ENCODE data around the gene PLSCR5. TPM values are rescaled to one million over a fixed set of nuclear protein-coding genes. Genes with fewer than 3 reads are reported as not detected.

The PLSCR5 gene, protein sequence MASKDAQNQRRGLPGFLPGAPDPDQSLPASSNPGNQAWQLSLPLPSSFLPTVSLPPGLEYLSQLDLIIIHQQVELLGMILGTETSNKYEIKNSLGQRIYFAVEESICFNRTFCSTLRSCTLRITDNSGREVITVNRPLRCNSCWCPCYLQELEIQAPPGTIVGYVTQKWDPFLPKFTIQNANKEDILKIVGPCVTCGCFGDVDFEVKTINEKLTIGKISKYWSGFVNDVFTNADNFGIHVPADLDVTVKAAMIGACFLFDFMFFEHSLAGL
- 0.35 TPM for polyA plus RNA-seq (2013, experiment 1 of 2)
- polyA plus RNA-seq (2013, experiment 2 of 2): not detected

DNA sequence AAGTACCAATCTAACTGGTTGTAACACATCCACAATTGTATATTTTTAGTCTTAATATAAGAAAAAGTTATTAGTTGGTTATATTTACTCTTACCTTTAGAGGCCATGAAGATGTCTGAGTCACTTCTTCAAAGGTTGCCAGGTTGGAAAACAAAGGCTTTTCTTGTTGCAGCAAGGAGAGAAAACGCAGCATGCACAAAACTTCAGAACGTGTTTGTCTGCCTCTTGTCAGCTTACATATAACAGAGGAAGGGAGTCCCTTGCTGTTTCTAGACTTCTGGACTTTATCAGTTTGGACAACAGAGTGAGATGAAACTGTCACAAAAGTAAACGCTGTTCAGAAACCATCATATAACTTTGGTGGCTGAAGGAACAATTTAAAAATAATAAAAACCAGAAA is at the start of gene PLSCR5:
PLSCR5 (minus strand) TSS at position 241 of the 400 bp plus-strand sequence; CDS start at position 107, 134 bp downstream.
- Histone ChIP-seq H3K9me3 (ENCODE audit: insufficient read depth, low read depth, low read length) (no peaks in the 10 kb centered on the region), H3K4me1 (ENCODE audit: insufficient read depth, low read length) (no peaks in the 10 kb centered on the region; the same call in 1 of the 2 replicates), H3K27ac (ENCODE audit: low read depth, low read length) (no peak within 1 kb of the TSS), H3K4me3 (ENCODE audit: low read length) (no peak within 1 kb of the TSS), H3K9ac (ENCODE audit: low read depth, low read length) (no peak within 1 kb of the TSS), H3K27me3 (ENCODE audit: insufficient read depth, low read length) (no peaks in the 10 kb centered on the region), H3K36me3 (ENCODE audit: insufficient read depth, low read length) (no peaks in the 10 kb centered on the region)
- 89% methylated on average over 3 of the region's 3 CpGs for WGBS

DNA sequence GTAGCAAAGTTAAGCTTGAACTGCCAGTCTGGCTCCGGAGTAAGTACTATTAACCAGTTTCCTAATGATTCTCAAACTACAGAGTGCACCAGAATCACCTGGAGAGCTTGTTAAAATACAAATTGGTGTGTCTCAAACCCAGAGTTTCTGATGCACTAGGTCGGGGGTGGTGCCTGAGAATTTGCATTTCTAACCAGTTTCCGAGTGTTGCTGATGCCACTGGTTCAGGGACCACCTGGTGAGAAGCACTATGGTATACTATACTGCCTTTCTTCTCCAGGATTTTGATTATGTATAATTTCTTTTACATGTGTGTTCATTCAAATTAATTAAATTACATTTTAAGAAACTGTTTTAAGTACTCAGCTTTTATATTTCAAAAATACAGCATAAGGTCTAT is 48.8 kb upstream of the PLSCR5 start:
- peaks cover 23% of the 10 kb centered on the region; the same call in 1 of the 2 replicates for H3K4me1 ChIP-seq (ENCODE audit: insufficient read depth, low read length)
- H3K4me3 ChIP-seq (ENCODE audit: low read length): no peak overlapping the region
- H3K27ac ChIP-seq (ENCODE audit: low read depth, low read length): peak overlapping the region; percentile 21; the same call in 1 of the 2 replicates
- WGBS: 41% methylated on average over 3 of the region's 3 CpGs
- no peaks in the 10 kb centered on the region for H3K27me3 ChIP-seq (ENCODE audit: insufficient read depth, low read length)
- H3K36me3 ChIP-seq (ENCODE audit: insufficient read depth, low read length): no peaks in the 10 kb centered on the region
- H3K9me3 ChIP-seq (ENCODE audit: insufficient read depth, low read depth, low read length): no peaks in the 10 kb centered on the region
- no peak overlapping the region for H3K9ac ChIP-seq (ENCODE audit: low read depth, low read length)

DNA sequence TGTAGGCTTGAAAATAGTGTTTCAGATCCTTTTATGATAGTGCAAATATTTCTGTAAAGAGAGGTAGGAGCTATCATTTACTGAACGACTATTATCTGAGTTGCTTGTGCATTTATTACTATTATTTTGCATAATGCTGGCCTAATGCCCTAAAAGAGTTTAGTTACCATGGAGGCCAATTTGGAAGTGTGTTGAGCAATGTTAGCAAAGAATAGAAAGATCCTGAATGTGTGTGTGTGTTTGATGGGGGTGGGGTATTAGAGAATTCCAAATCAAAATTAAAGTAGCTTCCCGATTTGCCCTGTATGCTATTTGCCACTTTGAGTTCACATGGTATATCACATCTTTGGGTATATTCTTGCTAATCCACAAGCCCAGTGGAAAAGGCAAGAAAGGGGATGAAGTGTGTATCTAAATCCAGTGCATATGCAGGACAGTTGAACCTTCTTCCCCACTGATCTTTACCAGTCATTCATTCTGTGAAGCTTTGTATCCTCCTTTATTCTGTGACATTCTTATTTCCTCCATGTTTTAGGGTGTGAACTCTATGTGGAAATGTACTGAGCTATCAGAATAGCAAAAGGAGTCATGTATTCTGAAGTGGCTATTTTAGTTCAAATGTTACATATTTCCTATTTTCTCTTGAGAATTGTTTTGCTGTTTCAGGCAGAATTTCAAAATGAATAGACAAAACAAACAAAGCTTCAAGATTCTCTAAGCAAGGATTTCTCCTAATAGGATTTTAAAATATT is 45.7 kb upstream of the PLSCR5 start:
- H3K9me3 ChIP-seq (ENCODE audit: insufficient read depth, low read depth, low read length): no peaks in the 10 kb centered on the region
- H3K4me3 ChIP-seq (ENCODE audit: low read length): no peak overlapping the region
- peaks cover 23% of the 10 kb centered on the region; the same call in 1 of the 2 replicates for H3K4me1 ChIP-seq (ENCODE audit: insufficient read depth, low read length)
- no peak overlapping the region for H3K27ac ChIP-seq (ENCODE audit: low read depth, low read length)
- H3K36me3 ChIP-seq (ENCODE audit: insufficient read depth, low read length): no peaks in the 10 kb centered on the region
- no peaks in the 10 kb centered on the region for H3K27me3 ChIP-seq (ENCODE audit: insufficient read depth, low read length)
- 93% methylated on average over 2 of the region's 2 CpGs for WGBS
- H3K9ac ChIP-seq (ENCODE audit: low read depth, low read length): no peak overlapping the region

DNA sequence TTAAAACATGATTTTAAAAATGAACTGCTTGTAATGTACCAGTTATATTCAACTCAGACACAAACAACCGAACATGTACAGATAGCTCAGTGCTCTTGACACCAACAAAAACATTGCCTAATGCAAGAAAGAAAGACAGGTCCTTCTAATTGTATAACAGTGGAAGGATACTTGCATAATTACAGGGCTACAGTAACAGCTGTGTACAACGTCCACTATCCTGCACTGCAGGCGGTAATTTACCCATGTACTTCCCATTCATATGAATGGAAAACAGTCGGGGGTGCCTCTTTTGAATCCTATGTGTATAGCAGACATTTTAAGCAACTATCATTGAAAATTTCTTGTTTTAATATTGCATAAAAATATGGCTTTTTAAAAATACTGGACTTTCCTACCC is 41.1 kb upstream of the PLSCR5 start:
- H3K9me3 ChIP-seq (ENCODE audit: insufficient read depth, low read depth, low read length): no peaks in the 10 kb centered on the region
- no peak overlapping the region for H3K9ac ChIP-seq (ENCODE audit: low read depth, low read length)
- no peak overlapping the region for H3K4me3 ChIP-seq (ENCODE audit: low read length)
- H3K27ac ChIP-seq (ENCODE audit: low read depth, low read length): no peak overlapping the region
- no peaks in the 10 kb centered on the region for H3K27me3 ChIP-seq (ENCODE audit: insufficient read depth, low read length)
- H3K4me1 ChIP-seq (ENCODE audit: insufficient read depth, low read length): peaks cover 5% of the 10 kb centered on the region
- 98% methylated on average over 3 of the region's 4 CpGs for WGBS
- H3K36me3 ChIP-seq (ENCODE audit: insufficient read depth, low read length): no peaks in the 10 kb centered on the region

DNA sequence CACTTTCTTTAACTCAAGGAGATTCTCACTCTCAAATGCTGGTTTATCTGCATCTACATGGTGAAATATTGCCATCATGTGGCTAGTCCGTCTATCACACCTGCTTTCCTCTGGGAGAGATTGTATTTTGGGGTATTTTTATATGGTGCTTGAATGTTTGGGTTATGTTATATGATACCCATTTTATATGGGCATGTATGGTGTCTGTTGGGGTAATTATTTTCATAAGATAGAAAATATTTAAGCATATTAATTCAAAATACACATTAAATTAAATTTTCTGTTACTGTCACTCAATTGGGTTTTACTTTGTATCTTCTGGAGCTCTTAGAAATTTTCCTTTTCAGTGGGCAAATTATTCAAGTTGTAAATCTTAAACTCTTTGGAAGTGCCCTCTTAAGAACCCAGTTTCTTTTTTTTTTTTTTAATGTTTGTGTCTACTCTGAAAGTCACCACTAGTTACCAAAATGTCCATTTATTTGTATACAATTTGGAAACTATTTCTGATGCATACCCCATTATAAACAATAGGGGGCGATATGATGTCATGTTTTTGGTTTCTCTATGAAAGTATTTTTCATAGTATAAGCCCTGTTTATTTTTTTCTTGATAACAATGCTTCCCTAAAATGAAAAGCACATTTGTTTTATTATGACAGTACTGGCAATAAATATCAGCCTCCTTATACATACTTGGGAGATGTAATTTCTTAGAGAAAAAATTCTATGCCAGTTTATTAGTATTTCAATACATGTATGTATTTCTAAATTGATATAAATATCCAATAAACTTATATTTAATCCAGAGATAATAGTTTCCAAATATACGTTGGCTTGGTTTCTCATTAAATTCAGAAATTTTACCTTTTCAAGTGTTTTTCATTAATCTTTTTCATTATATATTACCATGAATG is 36.1 kb upstream of the PLSCR5 start:
- H3K4me1 ChIP-seq (ENCODE audit: insufficient read depth, low read length): peaks cover 5% of the 10 kb centered on the region
- H3K36me3 ChIP-seq (ENCODE audit: insufficient read depth, low read length): no peaks in the 10 kb centered on the region
- H3K27me3 ChIP-seq (ENCODE audit: insufficient read depth, low read length): no peaks in the 10 kb centered on the region
- H3K4me3 ChIP-seq (ENCODE audit: low read length): no peak overlapping the region
- H3K9me3 ChIP-seq (ENCODE audit: insufficient read depth, low read depth, low read length): no peaks in the 10 kb centered on the region
- 11% methylated on average over 1 of the region's 3 CpGs for WGBS
- no peak overlapping the region for H3K9ac ChIP-seq (ENCODE audit: low read depth, low read length)
- H3K27ac ChIP-seq (ENCODE audit: low read depth, low read length): no peak overlapping the region

DNA sequence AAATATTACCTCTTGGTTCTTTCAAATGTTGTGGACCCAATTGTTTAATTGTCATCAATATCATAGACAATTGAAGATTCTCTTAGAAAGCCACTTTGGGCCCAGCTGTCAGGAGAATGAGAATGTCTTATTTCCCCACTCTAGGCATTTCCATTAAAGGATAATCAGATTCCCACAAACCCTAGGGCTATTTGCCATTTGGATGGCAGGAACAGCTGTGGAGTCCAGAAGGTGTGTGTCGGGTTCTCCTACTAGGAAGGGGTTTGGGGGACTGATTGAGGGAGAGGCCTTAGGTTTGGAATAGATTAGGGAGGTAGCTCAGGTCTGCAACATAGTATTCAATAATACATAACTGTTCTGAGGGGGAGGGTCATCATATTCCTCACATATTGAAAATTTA is 35.2 kb upstream of the PLSCR5 start:
- no peak overlapping the region for H3K4me3 ChIP-seq (ENCODE audit: low read length)
- H3K9ac ChIP-seq (ENCODE audit: low read depth, low read length): no peak overlapping the region
- no peak overlapping the region for H3K27ac ChIP-seq (ENCODE audit: low read depth, low read length)
- no peaks in the 10 kb centered on the region for H3K9me3 ChIP-seq (ENCODE audit: insufficient read depth, low read depth, low read length)
- WGBS: 69% methylated on average over 1 of the region's 1 CpG
- H3K27me3 ChIP-seq (ENCODE audit: insufficient read depth, low read length): no peaks in the 10 kb centered on the region
- no peaks in the 10 kb centered on the region for H3K36me3 ChIP-seq (ENCODE audit: insufficient read depth, low read length)
- peaks cover 5% of the 10 kb centered on the region for H3K4me1 ChIP-seq (ENCODE audit: insufficient read depth, low read length)

DNA sequence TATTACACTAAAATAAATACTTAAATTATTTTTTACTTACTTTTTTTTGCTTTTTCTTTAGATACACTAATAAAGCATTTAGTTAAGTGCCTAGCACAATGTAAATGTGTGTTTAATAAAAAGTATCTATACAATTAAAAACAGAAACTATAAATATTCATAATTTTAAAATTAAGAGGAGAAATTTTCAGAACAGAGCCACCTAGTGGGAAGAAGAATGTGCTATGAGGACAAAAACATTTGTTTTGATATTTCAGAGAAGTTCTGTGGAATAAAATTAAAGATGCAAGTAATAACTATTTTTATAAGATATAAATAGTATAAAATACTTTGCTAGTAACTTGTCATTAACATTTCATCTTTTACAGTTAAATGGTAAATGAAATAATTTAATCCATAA is 33.6 kb upstream of the PLSCR5 start:
- H3K27ac ChIP-seq (ENCODE audit: low read depth, low read length): no peak overlapping the region
- H3K36me3 ChIP-seq (ENCODE audit: insufficient read depth, low read length): no peaks in the 10 kb centered on the region
- no peaks in the 10 kb centered on the region for H3K27me3 ChIP-seq (ENCODE audit: insufficient read depth, low read length)
- no peak overlapping the region for H3K9ac ChIP-seq (ENCODE audit: low read depth, low read length)
- H3K9me3 ChIP-seq (ENCODE audit: insufficient read depth, low read depth, low read length): no peaks in the 10 kb centered on the region
- no peak overlapping the region for H3K4me3 ChIP-seq (ENCODE audit: low read length)
- H3K4me1 ChIP-seq (ENCODE audit: insufficient read depth, low read length): peaks cover 5% of the 10 kb centered on the region

DNA sequence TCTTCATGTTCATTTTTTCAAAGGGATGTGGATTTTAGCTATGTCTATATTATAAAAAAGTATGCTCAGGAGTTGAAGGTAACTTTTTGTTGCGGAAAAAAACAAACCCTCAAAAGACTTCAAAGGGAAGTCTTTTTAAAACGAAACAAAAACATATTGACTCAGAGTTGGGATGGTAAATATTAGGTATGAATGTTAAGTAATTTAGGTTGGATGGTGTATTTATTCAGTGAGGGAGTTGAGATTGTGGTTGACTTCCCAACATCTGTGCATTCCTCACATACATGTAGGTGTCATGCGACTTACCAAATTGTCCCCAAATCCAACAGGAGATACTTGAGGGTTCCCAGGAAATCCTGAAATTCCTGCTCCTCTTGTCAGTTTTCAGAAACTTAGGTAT is 32.7 kb upstream of the PLSCR5 start:
- no peaks in the 10 kb centered on the region for H3K27me3 ChIP-seq (ENCODE audit: insufficient read depth, low read length)
- no peak overlapping the region for H3K27ac ChIP-seq (ENCODE audit: low read depth, low read length)
- H3K9ac ChIP-seq (ENCODE audit: low read depth, low read length): no peak overlapping the region
- no peaks in the 10 kb centered on the region; the same call in 1 of the 2 replicates for H3K4me1 ChIP-seq (ENCODE audit: insufficient read depth, low read length)
- 97% methylated on average over 3 of the region's 3 CpGs for WGBS
- H3K36me3 ChIP-seq (ENCODE audit: insufficient read depth, low read length): no peaks in the 10 kb centered on the region
- no peaks in the 10 kb centered on the region for H3K9me3 ChIP-seq (ENCODE audit: insufficient read depth, low read depth, low read length)
- no peak overlapping the region for H3K4me3 ChIP-seq (ENCODE audit: low read length)

DNA sequence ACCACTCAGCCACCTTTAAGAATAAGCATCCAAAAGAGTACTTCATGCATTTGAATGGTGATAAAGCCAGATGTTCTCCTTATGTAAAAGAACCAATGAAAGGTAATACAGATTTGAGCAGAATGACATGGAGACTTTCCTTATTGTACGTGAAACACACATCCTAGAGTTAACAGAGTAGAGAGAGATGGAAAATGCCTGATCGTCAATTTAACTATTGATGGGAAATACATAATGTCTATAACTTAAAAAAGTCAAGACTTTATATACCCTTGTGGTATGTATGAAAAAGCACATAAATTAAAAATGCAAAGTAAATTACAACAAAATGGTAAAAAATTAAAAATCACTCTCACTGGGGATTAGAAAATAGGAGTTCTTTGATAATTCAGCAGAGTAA is 31.7 kb upstream of the PLSCR5 start:
- no peaks in the 10 kb centered on the region for H3K4me1 ChIP-seq (ENCODE audit: insufficient read depth, low read length)
- no peak overlapping the region for H3K9ac ChIP-seq (ENCODE audit: low read depth, low read length)
- H3K36me3 ChIP-seq (ENCODE audit: insufficient read depth, low read length): no peaks in the 10 kb centered on the region
- H3K27ac ChIP-seq (ENCODE audit: low read depth, low read length): no peak overlapping the region
- H3K27me3 ChIP-seq (ENCODE audit: insufficient read depth, low read length): no peaks in the 10 kb centered on the region
- 100% methylated on average over 1 of the region's 2 CpGs for WGBS
- no peaks in the 10 kb centered on the region for H3K9me3 ChIP-seq (ENCODE audit: insufficient read depth, low read depth, low read length)
- no peak overlapping the region for H3K4me3 ChIP-seq (ENCODE audit: low read length)

DNA sequence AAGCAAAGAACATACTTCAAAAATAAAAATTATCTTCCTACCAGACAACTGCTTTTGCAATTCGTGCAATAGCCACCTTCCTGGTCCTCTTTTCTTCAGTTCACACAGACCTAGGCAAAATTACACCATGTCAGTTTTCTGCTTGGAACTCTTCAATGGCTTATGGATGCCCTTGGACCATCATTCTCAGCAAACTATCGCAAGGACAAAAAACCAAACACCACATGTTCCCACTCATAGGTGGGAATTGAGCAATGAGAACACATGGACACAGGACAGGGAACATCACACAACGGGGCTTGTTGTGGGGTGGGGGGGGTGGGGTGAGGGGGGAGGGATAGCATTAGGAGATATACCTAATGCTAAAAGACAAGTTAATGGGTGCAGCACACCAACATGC is 29.2 kb upstream of the PLSCR5 start:
- Histone ChIP-seq H3K36me3 (ENCODE audit: insufficient read depth, low read length) (no peaks in the 10 kb centered on the region), H3K9ac (ENCODE audit: low read depth, low read length) (no peak overlapping the region), H3K4me3 (ENCODE audit: low read length) (no peak overlapping the region), H3K4me1 (ENCODE audit: insufficient read depth, low read length) (no peaks in the 10 kb centered on the region), H3K9me3 (ENCODE audit: insufficient read depth, low read depth, low read length) (no peaks in the 10 kb centered on the region), H3K27me3 (ENCODE audit: insufficient read depth, low read length) (no peaks in the 10 kb centered on the region), H3K27ac (ENCODE audit: low read depth, low read length) (no peak overlapping the region)
- WGBS: 94% methylated on average over 2 of the region's 3 CpGs

DNA sequence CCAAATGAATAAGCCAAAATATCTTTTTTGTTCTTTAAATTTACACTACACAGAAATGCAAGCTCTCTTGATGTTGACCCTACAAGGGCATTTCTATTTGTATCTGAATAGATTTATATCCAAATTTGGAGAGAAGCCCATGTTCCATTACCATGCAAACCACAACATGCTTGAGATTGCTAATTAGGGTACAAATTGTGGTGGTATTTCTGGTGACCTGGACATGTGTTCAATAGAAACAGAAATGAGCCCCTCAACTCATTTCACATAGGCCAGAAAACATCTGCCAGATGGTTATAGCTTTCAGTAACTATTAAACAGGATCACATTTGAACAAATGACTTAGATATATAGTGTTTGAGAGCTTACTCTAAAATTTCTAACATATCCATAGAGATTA is 23.5 kb upstream of the PLSCR5 start:
- Histone ChIP-seq H3K36me3 (ENCODE audit: insufficient read depth, low read length) (no peaks in the 10 kb centered on the region), H3K9me3 (ENCODE audit: insufficient read depth, low read depth, low read length) (no peaks in the 10 kb centered on the region), H3K9ac (ENCODE audit: low read depth, low read length) (no peak overlapping the region), H3K27ac (ENCODE audit: low read depth, low read length) (no peak overlapping the region), H3K27me3 (ENCODE audit: insufficient read depth, low read length) (no peaks in the 10 kb centered on the region), H3K4me1 (ENCODE audit: insufficient read depth, low read length) (peaks cover 4% of the 10 kb centered on the region; the same call in 1 of the 2 replicates), H3K4me3 (ENCODE audit: low read length) (no peak overlapping the region)

Measured in HUES64 (cell line).